Activated naive CD4-positive, alpha-beta T cell (primary cell): ENCODE data around the gene COX5A.
A peak's percentile ranks its signal among the peaks of the same experiment; 100 is the strongest.

Experiments used
- DNase-seq, 4 experiments: peaks; one replicate each; lab custom pipeline; 2025; lab: John Stamatoyannopoulos, UW

Gene COX5A

DNA sequence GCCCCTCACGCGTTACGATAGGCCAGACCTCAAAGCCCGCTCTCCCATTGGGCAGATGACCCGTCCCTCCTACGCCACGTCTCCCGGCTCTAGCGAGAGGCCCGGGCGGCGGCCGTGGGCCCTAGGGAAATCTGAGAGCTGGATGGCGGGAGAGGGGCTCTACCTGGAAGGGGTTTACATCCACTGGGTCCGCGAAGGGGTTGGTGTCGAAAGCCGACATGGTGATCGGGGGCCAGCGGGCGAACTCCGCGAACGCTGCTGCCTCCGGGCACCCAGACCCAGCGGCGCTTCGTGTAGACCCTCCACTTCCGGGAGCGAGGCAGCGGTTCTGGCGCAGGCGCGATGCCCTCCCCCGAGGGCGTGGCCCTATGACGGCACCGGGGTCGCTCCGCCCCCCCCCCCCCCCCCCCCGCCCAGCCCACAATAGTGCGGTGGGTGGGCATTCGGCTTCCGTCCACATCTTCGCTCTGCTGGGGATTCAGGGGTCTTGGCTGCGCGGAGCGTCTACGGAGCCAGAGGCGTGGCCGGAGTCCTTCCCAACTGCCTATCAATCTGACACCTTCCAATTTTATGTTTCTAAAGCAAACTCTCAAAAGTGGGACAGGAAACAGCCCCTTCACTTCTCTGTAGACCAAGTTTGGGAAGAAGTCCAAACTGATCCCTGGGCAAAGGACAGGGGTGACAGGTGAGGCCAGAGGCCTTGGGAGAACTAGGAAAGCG is 64.7 kb downstream of the COX5A start, which contains the start of gene SCAMP2:
Gene SCAMP2 (minus strand): TSS at position 330 of the 720 bp plus-strand sequence. CDS start 110 bp downstream, at position 220.
- peak; percentile 79 to 94 (median 88) for DNase-seq

DNA sequence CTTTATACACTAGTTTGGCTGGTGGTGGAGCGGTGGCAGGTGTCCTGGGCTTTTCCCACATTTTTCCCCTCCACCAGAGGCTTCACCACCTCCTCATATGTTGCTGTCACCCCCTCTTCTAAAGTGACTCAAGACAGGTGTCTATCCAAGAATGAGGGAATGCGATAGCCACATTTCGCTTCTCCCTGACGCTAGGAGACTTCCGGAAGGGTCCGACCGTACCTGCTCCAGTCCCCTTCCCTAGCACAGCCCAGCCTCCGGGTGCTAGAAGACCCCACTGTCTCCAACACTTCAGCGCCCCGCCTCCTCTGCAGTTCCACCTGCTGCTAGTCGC is 65.2 kb downstream of the COX5A start:
- DNase-seq: no peak

DNA sequence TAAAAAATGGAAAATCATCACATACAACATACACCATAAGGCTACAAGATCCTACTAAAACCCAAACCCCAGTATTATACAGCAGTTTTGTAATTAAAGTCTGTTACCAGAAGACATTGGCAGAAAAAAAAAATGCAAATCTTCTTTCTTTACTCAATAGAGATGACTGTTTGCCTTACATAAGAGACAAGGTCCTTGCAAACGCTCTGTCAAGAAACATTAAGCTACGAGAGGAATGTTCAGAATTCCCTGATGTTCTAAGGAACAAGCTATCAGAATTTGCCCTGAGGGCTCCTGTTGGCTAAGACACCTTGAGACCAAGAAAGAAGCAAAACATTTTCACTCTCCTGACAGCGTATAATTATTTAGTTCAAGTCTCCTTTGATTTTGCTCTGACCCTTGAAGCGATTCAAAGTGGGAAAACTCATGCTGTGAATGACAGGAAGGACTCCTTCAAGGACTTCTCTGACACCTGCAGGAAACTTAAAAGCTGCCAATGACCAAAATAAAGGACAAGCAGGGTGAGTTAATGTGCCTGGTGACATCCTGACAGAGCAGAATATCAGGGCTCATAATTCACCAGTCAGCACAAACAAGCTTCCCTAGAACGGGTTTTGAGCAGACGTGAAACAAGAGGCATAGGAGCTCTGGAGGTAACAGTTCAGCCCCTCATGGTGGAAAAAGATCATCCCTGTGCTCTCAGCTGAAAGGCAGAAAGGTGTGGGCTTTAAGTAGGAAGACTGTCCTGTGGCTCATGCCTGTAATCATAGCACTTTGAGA is 67.2 kb downstream of the COX5A start:
- no peak for DNase-seq
